ENCODE results near the gene ZFP1.
"Not testable (repeated sequence)": the region's sequence is repeated elsewhere in the genome, so short reads cannot be mapped to it uniquely, and the experiment has no call there.

The ZFP1 gene

DNA sequence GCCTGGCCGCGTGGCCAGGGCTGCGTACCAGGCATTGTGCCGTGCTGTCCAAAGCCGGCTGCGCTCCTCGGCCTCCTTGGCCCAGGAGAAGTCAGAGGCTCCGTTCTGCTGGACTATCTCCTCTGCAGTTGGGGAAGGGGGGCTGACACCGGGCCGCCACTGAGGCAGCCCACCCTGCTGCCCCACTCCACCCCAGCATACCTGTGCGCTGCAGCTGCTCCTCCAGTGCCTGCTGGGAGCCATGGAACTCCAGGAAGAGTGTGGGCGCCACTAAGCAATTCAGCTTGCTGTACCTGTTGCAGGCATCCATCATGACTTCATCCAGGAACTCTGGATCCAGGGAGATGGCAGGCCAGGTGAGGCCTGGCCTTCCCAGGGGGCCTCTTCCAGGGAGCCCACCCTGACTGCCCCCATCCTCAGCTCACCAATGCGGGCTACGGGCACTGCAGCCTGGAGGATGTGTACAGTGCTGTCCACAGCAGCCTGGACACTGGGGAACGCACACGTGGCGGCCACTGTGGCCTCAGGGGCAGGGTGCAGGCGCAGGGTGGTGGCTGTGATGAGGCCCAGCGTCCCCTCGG, 34.7 kb upstream of the ZFP1 start:
- DNase-seq (ENCODE audit: low read depth, low spot score): no peak

DNA sequence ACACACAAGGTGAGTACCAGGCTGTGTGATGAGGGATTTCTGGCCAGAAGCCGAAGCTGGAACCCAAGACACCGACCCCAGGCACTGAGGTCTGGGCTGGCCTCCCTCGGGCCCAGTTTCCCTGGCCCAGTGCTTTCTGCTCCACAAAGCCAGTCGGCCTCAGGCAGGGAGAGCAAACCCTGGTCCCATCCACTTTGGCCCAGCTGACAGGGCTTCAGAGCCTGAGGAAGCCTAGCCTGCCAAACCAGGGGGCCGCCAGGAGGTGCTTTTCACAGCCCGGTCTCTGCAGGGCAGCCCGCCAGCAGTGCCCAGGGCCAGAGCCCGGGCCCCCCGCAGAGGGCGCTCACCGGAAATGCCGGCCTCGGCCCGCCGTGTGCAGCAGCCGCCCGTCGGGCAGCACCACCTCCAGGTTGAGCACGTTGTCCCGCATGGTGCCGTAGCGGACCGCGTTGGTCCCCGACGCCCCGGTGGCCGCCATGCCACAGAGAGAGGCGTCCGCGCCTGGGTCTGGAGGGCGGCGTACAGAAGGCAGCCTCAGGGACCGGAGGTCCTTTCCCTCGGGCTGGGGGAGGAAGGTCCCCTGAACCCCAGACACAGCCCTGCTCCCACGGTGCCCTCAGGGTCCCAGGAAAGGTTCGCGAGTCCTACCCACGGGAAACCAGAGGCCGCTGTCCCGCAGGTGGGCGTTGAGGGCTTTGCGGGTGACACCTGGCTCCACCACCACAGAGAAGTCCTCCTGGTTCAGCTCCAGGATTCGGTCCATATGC, 34.0 kb upstream of the ZFP1 start:
- DNase-seq (ENCODE audit: low read depth, low spot score): peak; percentile 45

DNA sequence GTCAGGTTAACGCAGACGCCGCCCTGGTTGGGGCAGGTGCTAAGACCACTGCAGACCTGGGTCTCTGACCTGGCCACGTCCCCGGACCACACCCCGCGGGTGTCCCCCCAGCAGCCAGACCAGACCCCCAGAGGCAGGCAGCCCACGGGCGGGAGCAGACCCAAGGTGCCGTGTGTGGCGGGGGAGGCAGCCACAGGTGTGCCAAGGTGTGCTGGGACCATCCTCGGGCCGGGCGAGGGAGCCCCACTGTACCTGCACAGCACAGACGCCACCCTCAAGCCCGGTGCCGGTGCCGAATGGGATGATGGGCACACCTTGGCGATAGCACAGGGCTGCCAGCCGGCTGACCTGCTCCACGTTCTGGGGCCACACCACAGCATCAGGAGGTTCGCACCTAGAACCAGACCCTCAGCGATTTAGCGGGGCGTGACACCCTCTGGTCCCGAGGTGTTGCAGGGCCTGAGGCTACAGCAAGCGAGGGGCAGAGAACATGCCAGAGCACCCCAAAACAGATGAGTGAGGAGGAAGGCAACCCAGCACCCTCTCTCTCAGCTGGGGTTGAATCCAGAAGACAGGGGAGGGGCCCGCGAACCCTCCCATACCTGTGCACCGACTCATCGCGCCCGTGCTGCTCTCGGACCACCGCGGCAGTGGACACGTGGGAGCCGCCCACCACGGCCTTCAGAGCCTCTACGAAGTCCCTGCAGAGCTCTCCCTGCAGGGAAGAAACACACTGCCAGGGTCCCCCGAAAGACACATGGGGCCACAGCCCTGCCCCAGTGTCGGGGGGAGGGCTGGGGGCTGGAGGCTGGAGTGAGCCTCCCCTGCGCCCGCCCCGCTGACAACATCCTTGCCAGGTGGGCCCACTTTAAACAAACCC, 33.1 kb upstream of the ZFP1 start:
- peak; percentile 23 for DNase-seq (ENCODE audit: low read depth, low spot score)

DNA sequence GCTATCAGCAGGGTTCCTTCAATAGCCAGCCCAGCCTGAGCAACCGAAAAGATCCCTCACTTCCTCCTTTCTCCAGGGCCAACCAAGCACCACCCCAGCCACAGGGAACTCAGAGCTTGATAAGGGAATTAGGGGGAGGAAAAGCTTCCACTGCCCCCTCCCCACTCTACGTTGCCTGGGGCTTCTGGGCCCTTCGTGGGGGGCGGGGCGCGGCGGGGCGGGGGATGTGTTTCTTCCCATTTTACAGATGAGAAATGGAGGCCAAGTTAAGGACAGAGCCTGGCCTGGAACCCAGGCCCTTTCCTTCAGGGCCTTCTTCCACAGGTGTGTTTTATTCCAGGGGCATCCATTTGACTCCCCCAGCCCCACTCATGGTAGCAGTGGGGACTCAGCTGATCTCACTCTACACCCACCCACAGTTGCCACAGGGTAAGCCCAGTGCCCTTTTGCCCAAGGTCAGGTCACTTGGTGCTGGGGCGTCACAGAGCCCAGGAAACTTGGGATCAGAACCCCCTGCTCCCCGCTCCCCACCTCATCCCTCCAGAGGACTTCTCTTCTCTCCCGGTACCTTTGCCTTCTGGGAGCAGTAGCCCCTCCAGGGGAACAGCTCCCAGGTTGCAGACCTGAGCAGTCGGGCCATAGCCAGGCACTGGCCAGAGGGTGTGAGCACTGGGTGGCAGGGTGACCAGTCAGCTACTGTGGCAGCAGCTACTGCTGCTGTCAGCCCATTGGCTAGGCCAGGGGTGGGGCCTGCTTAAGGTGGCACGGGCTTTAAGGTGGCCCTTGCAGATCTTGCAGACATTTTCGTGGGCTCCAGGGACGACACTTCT, 32.0 kb upstream of the ZFP1 start, which contains the start of gene LDHD:
Gene LDHD (minus strand): TSS at position 700 of the 830 bp plus-strand sequence. CDS start 60 bp downstream, at position 640.
- peak; percentile 84 for DNase-seq (ENCODE audit: low read depth, low spot score)

DNA sequence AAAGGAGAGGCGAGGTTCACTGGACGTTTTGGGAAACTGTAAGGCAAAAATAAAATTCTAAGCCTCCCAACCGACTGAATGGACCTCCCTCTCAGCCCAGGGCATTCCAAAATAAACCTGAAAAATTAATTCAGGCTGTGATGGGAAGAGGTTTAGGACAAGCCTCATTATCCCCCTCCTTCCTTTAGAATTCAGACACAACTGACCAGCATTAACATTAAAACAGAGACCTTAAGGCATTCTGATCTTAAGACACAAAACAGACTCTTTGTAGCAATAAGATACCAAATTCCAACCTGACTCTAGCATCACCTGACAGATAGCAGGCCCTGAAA, 31.4 kb upstream of the ZFP1 start:
- no peak for DNase-seq (ENCODE audit: low read depth, low spot score)

DNA sequence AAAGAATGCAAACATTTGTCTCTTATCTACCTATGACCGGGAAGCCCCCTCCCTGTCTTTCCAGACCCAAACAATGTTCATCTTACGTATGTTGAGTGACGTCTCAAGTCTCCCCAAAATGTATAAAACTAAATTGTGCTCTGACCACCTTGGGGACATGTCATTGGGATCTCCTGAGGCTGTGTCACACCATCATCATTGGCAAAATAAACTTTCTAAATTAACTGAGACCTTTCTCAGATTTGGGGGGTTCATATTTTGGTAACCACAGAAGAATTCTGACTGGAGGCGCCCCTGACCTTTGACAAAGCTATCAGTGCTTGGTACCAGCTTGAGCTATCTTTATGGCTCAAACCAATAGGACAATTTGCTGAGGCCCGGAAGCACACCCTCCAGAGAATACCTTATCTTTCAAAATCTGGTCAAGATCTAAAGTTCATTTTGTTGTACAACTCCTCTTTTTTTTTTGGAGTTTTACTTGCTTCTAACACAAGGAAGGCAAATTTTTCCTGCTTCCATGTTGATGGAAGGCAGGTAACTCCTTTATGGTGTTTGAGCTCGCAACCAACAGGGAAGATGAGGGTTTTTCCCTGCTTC, 29.3 kb upstream of the ZFP1 start:
- peak; percentile 3 for DNase-seq (ENCODE audit: low read depth, low spot score)

DNA sequence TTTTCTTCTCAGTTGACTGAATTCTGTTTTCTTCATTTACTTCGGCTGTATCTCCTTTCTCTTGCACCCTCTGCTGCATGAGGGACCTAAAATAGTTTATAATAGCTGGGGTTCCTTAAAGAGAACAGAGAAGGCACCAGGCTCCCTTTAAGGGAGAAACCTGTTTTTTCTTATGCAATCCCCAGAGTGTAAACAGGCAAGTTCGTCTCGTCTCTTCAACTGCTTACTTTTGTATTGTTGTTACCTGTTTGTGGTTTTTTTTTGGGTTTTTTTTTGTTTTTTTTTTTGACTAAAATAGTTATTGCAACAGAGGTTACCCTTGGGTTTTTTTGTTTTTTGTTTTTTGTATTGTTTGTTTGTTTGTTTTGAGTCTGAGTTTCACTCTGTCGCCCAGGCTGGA, 28.1 kb upstream of the ZFP1 start:
- DNase-seq (ENCODE audit: low read depth, low spot score): peak; percentile 12

DNA sequence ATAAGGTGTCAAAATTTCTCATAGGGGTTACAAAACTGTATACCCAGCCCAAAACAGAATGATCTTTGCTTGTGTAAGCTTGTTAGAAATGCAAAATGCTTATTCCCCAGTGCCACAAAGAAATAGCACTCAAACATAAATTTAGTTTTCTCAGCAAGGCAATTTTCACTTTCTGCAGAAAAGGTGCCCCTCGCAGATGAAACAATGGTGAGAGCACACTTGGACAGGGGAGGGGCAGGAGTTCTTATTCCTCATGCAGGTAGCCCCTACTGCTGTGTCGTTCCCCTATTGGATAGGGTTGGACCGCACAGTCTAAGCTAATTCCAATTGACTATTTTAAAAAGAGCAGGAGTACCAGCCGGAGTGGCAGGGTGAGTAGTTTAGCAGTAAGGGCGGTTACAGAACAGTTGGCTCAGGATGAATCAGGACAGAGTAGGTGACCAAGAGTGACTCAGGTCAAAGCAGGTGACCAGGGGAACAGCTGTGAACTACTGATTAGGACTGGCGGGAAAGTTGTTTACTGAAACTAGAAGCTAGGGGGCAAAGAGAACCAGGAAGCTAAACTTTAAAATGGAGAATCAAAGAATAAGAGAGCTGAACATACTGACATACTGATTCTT, 26.3 kb upstream of the ZFP1 start:
- DNase-seq (ENCODE audit: low read depth, low spot score): no peak

DNA sequence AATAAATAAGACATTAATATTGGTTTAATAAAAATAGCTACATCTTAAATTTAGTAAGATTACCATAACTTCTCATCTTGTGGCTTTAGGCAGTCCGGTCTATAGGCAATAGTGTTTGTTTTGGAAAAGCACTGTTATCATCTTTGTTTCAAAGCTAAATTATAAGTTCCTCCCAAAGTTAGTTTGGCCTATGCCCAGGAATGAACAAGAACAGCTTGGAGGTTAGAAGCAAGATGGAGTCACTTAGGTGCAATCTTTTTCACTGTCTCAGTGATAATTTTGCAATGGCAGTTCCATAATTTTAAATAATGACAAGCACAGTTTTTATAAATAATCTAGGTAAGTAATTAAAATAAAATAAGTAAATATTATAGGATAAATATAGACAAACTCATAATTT, 25.7 kb upstream of the ZFP1 start:
- DNase-seq (ENCODE audit: low read depth, low spot score): no peak

DNA sequence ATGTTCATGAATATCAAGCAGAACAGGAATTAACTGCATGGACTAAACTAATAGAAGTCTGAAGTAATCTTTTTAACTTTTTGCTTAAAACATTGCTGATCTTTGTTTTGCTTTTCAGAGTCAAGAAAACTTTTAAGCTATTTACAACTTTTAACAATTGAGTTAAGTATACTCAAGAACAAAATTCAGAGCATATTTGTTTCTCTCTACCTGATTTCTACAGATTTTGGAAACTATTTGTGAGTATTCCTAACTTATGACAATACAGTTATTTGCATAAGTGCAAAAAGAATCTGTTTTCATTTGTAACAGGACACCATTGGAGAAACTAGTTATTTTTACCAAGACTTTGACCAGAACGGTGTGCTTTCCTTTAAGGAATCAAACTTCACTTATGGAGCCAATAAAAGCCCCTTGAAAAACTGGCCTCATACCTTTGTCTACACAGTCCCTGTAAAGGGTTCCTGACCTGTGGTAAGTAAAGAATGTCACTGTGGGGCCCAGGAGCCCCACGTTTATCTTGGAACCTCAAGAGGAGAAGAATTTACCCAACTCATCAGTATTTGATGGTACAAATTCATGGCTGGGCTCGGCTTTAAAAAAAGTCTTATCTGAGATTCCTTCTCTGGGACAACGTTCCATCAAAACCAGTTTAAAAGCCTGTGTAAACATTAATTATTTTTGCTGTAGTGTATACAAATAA, 20.5 kb upstream of the ZFP1 start:
- no peak for DNase-seq (ENCODE audit: low read depth, low spot score)

DNA sequence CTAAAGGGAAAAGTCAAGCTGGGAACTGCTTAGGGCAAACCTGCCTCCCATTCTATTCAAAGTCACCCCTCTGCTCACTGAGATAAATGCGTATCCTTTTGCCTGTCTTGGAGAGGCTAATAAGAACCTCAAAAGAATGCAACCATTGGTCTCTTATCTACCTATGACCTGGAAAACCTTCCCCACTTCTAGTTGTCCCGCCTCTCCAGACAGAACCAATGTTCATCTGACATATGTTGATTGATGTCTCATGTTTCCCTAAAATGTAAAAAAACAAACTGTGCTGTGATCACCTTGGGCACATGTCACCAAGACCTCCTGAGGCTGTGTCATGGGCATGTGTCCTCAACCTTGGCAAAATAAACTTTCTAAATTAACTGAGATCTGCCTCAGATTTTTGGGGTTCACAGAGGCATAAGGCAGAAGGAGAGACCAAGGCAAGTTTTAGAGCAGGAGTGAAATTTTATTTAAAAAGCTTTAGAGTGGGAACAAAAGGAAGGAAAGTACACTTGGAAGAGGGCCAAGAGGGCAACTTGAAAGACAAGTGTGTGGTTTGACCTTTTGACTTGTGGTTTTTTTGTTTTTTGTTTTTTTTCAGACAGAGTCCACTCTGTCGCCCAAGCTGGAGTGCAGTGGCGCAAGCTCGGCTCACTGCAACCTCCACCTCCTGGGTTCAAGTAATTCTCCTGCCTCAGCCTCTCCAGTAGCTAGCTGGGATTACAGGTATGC, 18.7 kb upstream of the ZFP1 start:
- not testable (repeated sequence) for DNase-seq (ENCODE audit: low read depth, low spot score)

DNA sequence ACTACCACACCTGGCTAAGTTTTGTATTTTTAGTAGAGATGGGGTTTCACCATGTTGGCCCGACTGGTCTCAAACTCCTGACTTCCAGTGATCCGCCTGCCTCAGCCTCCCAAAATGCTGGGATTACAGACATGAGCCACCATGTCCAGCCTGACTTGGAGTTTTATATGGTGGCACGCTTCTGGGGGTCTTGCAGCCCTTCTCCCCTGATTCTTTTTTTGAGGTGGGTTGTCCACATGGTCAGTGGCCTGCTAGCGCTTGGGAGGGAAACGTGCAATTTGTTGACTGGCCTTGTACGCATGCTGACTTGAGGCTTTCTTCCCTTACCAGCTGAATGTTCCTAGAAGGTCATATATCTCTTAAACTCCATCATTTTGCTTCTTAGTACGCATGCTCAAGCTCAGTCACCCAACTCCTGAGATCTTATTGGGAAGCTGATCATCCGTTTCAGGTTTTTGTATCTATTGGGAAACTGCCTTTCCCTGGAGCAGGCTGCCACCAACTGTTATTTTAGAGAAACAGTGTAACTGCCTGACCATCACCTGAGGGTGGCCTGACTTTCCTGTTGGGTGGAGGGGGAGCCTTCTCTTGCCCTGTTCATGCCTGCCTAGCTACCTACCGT, 18.1 kb upstream of the ZFP1 start:
- peak; percentile 26 for DNase-seq (ENCODE audit: low read depth, low spot score)

DNA sequence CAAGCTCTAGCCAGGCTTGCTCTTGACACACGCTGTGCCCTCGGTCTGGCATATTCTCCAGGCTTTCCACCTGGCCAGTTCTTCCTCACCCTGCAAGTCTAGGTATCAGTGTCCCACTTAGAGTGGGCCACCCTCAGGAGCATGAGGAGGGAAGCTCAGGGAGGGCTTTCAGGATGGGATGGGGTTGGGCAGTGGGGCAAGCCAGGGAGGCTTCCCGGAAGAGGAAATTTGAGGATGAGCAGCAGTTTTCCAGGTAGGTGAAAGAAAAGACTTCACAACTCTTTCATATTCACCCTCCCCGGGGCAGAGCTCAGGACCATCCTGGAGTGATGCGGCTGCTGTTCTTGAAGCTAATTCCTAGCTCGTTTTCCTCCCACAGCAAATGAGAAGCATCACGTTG, 17.2 kb upstream of the ZFP1 start:
- DNase-seq (ENCODE audit: low read depth, low spot score): peak; percentile 7

DNA sequence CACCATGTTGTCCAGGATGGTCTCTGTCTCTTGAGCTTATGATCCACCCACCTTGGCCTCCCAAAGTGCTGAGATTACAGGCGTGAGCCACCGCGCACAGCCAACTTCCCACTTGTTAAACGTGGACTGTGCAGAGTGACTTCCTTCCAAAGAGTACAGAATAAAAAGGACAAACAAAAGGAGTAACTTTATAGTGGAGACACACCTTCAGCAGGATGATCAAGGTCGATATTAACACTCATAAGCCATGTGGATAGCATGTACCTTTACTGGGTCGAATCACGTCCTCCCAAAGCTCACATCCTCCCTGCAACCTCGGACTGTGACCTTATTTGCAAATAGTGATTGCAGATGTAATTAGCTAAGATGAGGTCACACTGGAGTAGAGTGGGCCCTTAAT, 10.1 kb upstream of the ZFP1 start:
- DNase-seq (ENCODE audit: low read depth, low spot score): no peak

DNA sequence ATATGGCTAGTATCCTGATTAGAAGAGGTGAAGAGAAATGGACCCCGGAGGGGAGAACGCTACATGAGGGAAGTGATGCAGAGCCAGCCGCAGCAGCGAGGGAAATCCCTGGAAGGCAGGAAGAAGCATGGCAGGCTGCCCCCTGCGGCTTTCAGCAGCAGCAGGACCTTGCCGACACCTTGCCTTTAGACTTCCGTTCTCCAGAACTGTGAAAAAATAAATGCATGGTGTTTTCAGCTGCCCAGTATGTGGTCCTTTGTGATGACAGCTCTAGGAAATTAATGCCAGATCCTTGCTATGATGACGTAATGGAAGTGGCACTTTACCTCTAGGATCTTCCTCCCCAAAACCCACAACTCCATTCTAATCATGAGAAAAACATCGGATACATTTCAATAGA, 9.7 kb upstream of the ZFP1 start:
- DNase-seq (ENCODE audit: low read depth, low spot score): peak; percentile 66

DNA sequence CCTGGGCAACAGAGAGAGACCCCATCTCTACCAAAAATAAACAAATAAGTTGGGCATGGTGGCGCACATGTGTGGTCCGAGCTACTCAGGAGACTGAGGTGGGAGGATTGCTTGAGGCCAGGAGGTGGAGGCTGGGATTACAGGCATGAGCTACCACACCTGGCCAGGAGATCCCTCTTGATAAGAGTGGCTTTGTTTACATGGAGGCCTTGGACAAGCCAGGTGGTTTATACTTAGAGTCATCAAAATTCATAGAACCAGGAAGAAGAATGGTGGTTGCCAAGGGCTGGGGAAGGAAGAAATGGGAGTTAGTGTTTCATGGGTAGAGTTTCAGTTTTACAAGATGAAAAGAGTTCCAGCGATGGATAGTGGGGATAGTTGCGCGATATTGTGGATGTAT, 8.8 kb upstream of the ZFP1 start:
- peak; percentile 8 for DNase-seq (ENCODE audit: low read depth, low spot score)

DNA sequence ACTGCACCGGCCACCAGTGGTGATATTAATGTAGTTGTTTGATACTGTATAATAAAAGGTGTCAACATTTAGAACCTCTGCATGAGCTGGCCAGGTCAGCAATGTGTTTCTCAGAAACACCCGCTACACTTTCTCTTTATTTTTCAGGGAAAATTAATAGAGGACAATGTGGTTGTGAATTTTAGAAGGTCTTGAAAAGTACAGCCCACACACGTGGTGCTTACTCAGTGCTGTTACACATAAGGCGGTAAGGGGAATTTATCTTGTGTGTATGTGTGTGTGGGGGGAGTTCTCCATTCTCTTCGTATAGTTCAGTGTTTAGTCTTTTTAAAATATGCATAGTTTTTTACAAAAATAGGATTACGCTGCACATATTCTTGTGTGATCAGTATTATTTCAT, 4.4 kb upstream of the ZFP1 start:
- DNase-seq (ENCODE audit: low read depth, low spot score): no peak

DNA sequence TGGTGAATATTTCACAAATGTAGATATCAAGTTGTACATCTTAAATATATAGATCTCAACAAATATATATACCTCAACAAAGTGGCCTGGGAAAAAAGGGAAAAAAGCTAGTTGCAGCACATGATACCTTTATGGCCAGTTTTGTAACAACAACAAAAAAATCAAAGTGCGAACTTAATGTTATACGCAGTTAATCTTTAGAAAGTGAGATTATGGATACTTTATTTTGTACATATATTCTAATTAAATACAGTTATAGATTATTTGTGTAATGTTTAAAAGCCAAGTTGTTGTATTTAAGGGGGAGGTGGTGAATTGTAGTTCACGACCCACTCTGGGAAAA, 385 bp upstream of the ZFP1 start:
- no peak for DNase-seq (ENCODE audit: low read depth, low spot score)

DNA sequence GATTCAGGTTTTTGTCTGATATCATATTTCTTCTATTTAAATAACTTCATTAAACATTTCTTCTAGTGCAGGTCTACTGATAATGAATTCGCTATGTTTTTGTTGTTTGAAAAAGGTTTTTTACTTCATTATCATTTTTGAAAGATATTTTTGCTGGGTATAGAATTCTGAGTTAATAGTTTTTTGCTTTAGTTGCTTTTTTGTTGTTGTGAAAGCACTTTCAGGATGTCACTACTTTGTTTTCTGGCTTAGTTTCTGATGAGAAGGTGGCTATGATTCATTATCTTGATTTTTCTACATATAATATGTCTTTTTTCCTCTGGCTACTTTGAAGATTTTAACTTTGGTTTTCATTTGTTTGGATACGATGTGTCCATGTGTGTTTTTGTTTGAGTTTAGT, 3.5 kb downstream of the ZFP1 start:
- no peak for DNase-seq (ENCODE audit: low read depth, low spot score)

Data from ELF-1 (cell line).